GM21390 (cell line): ENCODE results near the gene BBLN.
"Not testable (repeated sequence)": the region's sequence is repeated elsewhere in the genome, so short reads cannot be mapped to it uniquely, and the experiment has no call there.

ENCODE experiments used
- ATAC-seq: cut with Tn5 transposase; IDR thresholded peaks from one replicate; pipeline ENCODE4 v1.9.1; 2021; ENCODE audit not compliant: unreplicated experiment

BBLN gene

DNA sequence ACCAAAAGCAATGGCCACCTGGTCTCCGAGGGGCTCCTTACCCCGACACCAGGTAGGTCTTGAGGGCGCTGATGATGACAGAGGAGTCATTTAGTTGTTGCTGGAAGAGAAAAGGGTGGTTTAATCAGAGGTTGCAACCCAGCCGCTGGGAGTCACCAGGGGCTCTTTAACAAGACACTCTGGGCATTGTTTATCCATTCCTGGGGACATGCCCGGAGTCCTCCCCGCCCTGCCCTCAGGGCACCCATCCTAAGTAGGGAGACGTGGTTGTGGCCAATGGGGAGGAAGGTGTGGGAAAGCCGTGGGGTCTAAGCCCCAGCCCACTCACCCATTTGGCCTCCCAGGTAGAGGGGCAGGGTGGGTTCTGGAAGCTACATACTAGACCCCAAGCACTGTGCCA, 35.6 kb upstream of the BBLN start:
- ATAC-seq, result no peak

DNA sequence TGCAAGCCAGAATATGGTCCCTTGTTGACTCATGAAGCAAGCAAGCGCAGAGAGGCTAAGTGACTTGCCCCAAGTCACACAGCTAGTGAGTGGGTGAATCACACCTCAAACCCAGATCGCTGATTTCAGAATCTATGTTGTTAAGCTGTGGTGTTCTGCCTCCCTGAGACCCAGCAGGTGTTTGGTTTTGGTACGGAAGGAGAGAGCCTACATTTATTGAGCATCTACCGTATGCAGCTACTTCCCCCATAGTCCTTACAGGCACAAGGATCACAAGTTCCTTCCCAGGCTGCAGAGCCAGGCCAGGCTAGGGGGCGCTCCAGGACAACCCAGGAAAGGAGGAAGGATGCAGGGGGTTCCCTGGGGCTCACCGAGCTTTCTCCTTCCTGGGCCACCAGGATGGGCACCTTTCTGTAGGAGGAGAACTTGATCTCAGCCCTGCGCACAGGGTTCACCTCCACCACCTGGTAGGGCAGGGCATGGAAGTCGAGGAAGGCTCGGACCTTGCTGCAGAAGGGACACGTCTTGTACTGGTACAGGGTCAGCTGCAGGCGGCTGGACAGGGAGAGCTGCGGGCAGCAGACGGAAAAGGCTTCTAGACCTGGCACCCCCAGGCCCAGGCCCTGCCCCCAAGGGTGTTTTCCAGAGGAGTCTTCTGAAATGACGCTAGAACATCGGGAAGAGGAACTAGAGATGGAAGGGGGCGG, 35.0 kb upstream of the BBLN start:
- no peak for ATAC-seq

DNA sequence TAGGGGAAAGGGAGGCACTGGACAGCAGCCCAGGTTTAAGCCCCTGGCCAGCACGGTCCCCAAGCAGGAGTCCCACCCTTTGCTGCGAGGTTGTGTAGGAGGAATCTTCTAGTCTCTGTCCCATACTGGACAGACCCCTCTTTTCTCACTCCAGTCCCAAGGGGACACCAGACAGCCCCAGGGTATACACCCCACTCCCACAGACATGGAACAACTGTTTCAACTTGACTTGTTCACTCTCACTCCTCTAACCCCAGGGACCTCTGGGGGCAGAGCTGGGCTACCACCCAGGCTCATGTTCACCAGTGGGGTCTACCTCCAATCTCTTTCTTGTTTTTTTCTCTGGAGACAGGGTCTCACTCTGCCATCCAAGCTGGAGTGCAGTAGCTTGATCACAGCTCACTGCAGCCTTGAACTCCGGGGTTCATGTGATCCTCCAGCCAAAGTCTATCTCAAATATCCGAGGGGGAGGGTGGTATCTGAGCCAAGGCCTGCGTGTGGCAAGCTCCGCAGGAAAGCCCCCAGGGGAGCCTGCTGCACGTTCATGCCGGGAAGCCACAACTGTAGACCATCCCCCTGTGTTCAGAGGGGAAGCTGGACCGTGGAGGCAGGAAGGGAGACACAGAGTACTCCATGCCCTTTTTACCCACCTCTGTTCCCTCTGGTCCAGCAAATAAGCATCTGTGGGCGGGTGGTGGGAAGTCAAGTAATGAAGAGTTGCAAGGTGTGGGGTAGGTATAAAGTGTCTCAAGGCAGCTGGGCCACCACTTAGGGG, 34.3 kb upstream of the BBLN start:
- ATAC-seq, result no peak

DNA sequence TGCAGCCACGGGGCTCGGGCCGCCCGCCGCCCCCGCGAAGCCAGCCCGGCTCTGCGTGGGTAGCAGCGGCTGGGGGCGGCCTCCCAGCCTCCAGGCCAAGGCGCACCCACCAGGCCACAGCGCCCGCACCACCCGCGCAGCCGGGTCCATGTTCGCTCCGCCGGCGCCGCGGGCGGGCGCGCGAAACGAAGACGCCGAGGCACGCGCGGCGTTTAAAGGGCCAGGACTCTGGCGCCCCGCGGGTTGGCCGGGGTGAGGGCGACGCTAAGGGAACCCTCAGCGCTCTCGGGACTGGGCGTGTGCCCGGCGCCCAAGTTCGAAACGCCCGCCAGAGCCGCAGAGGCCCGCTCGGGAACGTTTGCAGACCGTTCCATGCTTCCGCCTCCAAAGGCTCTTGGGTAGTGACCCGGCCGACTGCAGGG, 32.5 kb upstream of the BBLN start, which contains the start of gene PTGES2:
Gene PTGES2, minus strand, starts transcription at position 162 of the 422 bp plus-strand sequence. Its CDS starts 12 bp downstream, at position 150.
- ATAC-seq, result peak; percentile 57

DNA sequence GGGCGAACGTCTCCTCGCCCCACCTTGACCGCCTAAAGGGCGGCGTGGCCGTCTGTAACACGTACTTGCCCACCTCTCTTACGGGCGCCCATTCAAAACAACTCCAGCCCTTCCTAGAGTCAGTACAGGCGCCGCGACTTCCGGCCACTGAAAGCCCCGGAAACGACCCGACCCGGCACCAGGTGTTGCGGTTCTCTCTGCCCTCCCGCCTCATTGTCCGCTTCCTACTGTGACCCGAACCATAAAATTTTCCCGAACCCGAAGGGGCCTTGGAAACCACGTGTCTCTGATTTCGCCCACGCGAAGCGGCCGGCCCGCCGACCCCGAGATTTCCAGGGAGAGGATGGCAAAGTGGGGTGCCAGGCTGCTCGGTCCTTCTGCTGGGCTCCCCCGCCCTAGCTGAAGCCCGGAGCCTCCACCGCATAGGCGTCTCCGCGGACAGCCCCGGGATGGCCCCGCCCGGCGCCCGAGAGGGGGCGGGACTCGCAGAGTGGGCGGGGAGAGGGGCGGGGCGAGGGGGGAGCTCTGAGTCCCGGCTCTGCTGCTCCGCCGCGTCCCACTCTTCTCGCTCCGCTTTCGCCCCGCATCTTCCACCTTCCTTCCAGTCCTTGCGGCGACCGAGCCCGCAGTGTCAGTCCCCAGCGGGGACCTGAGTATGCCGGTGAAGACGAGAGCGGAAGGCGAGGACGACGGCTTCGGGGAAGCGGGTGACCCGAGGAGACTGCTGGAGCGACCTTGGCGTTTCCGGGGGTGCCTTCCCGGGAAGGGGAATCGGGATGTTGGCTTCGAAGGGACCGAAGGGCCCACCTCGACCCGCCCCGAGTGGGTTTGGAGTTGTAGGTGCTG, 31.9 kb upstream of the BBLN start:
- ATAC-seq, result peak; percentile 60

DNA sequence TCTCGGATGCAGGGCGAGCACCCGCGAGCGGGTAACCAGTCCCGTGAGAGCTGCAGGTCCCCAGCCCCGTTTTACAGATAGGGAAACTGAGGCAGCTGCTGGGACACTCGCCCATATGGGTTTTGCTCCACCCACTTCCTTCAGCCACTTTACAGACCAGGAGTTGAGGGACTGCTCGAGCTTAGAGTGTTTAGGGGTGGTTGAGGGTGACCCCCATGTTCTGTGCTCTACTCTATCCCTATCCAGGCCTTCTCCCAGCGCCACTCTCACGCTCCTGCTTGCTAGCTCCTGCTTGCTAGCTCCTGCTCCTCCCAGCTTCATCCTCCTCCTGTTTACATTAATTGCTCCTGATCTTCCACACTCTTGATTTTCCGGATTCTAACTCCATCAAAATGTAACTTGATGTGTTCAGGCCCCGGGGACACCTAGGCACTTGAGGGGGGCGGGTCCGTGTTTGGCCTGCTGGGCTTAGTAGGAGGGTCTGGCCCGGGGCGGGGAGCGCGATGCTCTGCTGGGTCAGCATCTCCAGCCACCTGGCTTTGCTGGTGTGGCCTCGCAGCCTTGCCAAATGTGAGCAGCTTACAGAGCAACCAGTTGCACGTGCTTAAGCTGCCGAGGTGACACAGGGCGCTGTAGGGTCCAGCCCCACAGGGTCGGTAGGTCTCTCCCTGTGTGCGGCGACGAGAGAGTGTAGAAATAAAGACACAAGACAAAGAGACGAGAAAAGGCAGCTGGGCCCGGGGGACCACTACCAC, 31.1 kb upstream of the BBLN start:
- ATAC-seq, result no peak

DNA sequence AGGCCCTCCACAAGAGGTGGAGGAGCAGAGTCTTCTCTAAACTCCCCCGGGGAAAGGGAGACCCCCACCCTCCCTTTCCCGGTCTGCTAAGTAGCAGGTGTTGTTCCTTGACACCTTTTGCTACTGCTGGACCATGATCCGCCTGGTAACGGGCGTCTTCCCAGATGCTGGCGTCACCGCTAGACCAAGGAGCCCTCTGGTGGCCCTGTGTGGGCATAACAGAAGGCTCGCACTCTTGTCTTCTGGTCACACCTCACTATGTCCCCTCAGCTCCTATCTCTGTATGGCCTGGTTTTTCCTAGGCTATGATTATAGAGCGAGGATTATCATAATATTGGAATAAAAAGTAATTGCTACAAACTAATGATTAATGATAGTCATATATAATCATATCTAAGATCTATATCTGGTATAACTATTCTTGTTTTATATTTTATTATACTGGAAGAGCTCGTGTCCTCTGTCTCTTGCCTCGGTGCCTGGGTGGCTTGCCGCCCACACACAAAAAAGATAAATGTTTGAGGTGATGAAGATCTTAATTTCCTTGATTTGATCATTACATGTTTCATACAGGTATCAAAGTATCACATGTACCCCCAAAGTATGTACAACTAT, 30.0 kb upstream of the BBLN start:
- not testable (repeated sequence) for ATAC-seq

DNA sequence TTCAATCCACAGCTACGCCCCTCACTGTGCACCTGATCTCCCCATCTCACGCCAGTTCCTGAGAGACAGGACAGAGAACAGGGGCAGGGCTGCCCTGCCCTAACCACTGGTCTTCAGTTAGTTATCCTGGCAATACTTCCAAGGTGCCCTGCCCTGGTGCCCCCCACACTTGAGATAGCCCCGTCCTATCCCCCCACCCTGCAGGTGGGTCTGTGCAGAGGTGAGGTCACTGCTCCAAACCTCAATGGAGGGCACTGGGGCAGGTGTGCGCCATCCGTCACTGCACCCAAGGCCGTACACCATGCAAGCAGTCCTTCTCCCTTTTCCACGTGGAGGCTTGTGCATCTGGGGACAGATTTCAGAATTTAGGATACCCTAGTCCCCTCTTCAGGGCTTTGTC, 29.4 kb upstream of the BBLN start:
- not testable (repeated sequence) for ATAC-seq

DNA sequence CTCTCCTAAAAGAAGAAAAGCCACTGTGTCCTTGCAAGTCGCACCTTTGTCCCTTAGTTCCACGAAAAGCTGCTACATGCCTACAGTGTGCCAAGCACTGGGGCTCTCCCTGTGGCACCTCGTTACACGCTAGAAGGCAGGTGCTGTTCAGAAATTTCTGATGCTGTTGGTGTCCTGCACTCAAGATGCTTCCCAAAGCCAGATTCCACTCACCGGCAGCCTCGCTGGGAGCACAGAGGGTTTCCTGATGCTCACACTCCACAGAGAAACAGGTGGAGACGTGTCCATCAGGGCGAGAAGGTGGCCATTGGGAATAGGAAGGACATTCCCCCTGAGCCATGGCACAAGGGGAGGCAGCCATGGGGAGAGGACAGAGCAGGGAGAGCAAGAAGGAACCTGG, 28.7 kb upstream of the BBLN start:
- ATAC-seq, result not testable (repeated sequence)

DNA sequence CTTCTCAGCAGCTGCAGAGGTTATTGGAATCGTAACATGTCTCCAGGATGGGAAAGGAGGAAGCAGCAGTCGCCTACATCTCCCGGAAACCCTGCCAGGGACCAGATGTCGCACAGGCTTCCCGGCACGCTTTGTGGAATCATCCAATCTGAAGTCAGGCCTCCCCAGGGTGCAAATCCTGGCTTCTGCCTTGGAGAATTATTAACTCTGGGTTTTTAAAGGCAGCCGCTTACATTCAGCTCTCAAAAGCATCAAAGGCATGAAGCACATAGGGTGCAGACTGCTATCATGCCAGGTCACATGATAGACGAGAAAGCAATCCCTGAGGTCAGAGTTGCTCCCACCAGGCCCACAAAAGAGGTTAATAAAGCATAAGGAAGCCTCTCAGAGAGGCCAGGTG, 27.9 kb upstream of the BBLN start:
- ATAC-seq, result not testable (repeated sequence)

DNA sequence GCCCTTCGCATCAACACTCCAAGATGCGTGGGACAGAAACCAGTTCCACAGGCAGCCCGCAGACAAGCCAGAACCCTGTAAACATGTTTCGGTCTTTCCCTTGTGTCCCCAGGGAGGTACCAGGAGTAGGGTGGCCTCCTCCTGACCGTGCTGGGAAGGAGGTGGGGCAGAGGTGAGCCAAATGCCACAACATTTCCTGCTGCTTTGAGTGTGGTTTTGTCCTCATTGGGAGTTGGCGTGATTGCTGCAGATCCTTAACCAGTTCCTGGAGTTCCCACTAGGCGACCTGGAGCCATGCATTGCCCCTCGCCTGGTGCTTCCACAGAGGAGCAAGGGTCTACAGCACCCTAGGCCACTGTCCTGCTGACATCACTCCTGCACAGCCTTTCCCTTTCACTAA, 24.5 kb upstream of the BBLN start:
- ATAC-seq, result not testable (repeated sequence)

DNA sequence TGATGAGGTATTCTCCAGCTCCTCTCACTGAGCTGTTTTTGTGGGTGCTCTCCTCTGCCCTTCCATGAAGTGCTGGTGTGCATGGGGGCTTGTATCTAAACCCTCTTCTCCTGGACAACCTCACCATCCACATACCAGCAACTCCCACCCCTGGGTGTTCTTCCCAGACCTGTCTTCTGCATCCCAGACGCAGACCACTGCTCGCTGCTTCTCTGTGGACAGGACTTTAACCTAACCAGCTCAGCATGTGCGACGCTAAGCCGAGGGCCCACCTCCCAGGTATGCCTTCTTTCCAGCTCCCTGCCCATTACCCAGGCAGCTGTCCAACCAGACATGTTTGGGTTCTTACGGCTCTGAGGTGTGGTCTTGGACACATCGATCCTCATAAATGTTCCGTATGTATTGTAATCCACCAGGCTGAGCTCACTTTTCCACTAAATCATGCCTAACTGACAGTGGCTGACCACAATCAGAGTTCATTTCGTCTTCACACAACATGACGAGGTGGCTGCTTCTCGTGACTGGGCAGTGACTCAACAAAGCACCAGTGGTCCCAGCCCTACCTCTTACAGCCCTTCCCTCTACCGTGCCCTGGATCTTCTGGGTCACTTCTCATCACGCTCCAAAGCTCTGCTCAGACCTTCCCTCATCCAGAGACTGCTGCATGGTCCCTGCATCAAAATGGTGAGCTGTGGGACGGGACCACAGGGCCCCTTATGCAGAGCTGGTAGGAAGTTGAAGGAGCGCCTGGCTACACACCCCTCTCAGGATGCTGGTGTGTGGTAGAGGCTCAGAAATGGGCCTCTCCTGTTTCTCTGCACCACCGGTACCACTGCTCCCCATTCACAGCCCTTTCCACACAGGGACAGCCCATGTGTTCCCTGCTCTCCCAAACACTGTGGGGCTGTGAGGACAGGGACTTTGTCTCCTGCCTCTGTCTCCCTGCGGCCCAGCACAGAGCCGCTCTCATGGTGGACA, 23.0 kb upstream of the BBLN start:
- no peak for ATAC-seq

DNA sequence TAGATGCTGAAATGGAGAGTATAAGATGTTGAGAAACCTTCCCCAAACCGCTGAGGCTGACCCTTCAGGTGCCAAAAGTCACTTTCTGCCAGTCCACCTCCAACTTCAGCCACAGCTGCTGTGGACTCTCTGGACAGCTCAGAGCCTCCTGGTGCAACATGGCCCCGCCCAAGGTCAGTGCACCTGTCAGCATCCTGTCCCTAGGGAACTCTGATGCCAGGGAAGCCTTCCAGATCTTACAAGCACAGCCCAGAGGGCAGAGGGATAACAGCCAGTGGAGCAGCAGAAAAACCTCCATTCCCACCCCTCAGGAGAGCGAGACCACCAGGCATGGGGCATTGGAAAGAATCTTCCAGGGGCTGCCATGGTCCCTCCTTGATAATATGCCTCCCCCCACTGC, 22.1 kb upstream of the BBLN start:
- ATAC-seq, result no peak

DNA sequence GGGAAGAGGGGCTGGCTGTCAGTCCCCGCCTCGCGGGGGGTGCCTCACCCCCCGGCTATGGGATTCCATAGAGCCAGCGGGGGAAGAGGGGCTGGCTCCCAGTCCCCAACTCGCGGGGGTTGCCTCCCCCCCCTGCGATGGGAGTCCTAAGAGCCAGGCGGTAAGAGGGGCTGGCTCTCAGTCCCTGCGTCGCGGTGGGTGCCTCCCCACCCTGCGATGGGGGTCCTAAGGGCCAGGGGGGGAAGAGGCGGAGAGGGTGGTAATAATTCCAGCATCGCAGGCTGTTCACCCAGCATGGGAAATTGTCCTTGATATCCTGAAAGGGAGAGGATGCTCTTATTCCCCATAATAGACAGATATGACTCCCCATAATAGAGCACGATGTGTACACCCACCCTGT, 20.4 kb upstream of the BBLN start:
- no peak for ATAC-seq

DNA sequence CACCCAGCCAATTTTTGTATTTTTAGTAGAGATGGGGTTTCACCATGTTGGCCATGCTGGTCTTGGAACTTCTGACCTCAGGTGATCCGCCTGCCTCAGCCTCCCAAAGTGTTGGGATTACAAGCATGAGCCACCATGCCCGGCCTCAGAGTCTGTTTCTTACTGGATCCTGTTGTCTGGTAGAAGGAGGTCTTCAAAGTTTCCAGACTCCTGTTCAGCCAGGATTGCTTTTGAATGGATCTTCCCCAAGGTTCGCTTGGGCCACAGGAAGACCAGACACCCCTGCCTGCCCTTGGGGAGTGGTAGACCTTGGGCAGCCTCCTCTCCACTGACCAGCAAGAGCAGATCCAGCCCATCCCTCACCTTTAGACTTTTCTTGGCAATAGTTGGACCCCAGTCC, 18.5 kb upstream of the BBLN start:
- no peak for ATAC-seq

DNA sequence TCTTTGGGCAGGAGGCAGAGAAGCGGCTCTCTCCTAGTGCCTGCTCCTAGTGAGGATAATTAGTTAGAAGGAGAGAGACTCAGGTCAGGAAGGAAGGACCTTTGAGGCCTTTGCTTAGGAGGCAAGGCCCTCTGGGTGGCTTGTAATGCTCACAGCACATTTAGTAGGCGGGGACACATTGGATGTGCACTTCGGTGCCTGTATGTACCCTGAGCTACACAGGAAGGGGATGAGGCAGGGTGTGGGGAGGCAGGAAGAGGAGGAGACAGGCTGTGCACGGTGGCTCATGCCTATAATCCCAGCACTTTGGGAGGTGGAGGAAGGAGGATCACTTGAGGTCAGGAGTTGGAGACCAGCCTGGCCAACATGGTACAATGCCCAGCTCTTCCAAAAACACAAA, 18.0 kb upstream of the BBLN start:
- ATAC-seq, result no peak

DNA sequence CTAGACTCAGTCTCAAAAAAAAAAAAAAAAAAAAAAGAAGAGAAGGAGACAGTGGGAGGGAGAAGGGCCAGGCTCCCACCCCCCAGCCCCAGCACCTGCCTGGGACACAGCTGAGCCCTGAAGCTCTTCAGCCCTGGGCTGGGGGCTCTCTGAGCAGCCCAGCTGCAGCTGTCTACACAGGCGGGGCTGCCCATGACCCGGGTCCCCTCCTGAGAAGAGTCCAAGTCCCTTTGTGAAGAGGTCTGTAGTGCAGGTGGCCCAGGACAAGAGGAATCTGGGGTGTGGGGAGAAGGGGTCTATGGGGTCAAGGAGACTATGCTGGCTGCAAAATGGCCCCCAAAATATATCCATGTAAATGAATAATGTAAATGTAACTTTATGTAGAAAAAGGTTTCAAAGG, 17.5 kb upstream of the BBLN start:
- ATAC-seq, result no peak

DNA sequence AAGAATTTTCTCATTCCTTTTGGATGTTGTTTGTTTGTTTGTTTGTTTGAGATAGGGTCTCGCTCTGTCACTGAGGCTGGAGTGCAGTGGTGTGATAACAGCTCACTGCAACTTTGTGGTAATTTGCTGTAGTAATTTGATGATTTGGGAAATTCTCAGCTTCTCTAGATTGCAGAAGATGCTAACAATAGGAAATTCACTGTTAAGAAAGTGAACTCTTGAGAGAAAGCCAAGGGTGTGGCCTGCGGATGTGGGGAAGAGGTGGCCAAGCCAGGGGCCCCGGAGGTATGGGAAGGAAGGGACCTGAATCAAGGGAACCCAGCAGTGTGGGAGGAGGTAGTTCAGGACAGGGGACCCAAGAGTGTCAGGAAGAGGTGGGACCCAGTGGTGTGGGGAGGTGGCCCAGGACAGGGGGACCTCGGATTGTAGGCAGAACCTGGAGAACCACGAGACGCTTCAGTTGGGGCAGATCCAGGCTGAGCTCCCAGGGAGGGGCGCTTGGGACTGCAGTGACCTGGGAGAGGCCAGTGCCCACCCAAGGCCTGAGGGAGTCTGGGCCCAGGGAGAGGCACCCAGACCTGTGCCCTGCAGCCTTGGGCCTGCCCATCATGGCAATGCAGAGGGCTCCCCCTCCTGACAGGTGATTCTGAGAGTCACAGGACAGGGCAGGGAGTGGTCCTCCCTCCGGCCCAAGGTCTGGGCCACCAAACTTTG, 16.4 kb upstream of the BBLN start:
- ATAC-seq, result no peak
